Cardiac fibroblast (primary cell): ENCODE results near the gene CARMIL1.

Experiments
- DNase-seq, 2 donors: peaks; one replicate each; pipeline versions ENCODE4 v3.0.0 to v3.0.0-alpha.2; 2010; ENCODE audit warnings: low read depth in 2 of 2
- H3K4me3 ChIP-seq, 2 donors: replicated peaks in 1 of 2; 1 replicate in 1 of 2; 2 replicates in 1 of 2; pipeline ENCODE4 v1.5.1; 2011; ENCODE audit warnings: low read depth in 2 of 2, low read length in 2 of 2, mild to moderate bottlenecking in 2 of 2, moderate library complexity in 1 of 2
- TF ChIP-seq, protein P1 (sequence below): IDR thresholded peaks from one replicate; pipeline ENCODE4 v1.5.1; 2011; ENCODE audit warnings: low read depth, mild to moderate bottlenecking, low read length, inconsistent platforms

Gene CARMIL1

DNA sequence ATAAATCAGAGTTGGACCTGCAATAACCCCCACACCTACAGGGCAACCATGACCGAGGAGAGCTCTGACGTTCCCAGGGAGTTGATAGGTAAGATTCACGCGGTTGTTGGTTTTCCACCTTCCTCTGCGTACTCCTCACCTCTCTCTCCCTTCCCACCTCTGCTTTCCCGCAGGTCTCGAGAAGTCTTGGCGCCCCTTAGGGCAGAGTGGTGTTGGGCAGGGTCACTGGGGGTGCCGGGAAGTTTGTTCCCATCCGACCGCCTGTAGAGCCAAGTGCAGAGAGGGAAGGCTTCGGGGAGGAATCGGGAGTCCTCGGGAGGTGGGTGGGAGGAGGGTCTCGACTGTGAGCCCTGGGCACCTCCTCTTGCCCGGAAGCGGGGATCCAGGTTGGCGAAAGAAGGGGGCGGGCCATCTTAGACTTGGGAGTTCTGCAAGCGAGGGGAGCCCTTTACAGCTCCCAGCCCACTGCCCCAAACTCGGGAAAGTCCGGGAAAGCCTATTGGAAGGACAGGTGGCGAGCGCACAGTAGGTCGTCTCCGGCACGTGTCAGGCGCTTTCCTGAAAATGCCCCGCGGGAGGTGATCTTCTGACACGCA is 672 bp downstream of the CARMIL1 start:
- TF ChIP-seq, protein P1, sequence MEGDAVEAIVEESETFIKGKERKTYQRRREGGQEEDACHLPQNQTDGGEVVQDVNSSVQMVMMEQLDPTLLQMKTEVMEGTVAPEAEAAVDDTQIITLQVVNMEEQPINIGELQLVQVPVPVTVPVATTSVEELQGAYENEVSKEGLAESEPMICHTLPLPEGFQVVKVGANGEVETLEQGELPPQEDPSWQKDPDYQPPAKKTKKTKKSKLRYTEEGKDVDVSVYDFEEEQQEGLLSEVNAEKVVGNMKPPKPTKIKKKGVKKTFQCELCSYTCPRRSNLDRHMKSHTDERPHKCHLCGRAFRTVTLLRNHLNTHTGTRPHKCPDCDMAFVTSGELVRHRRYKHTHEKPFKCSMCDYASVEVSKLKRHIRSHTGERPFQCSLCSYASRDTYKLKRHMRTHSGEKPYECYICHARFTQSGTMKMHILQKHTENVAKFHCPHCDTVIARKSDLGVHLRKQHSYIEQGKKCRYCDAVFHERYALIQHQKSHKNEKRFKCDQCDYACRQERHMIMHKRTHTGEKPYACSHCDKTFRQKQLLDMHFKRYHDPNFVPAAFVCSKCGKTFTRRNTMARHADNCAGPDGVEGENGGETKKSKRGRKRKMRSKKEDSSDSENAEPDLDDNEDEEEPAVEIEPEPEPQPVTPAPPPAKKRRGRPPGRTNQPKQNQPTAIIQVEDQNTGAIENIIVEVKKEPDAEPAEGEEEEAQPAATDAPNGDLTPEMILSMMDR = no peak
- DNase-seq = no peak
- peak overlapping the region; percentile 78 to 91 for H3K4me3 ChIP-seq

DNA sequence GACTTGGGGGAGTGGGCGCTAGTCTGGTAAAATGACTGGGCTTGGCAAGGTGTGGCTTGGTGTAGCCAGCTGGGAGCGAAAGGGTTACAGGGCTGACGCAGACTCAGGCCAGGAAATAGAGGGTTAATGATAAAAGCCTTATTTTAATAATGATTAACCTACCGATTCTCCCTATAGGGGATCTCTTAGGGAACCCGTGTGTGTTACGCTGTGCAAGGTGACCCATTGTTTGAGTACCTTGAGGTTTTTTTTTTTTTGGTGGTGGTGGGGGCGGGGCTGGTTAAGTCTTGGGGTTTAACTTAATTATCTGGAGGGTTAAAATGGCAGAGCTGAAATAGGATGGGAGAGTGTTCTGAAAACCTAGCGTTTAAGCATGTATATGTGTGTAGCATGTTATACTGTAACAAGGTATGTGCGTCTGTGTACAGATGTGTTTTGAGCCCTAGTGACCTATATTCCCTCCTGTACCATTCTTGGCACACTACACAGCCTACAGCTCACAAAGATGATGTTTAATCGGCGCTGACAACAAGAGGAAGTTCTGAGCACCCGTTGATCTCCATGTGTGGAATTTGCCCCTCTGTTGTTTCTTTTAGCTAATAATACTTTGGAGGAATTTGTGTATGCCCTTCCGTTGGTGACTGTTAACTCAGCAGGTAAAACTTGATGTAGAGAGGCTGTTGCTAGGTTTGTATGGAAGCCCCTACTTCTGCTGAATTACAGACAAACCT is 1.3 kb downstream of the CARMIL1 start:
- TF ChIP-seq, protein P1 = no peak
- DNase-seq = peak; percentile 31 to 55
- peak overlapping the region; percentile 78 to 91 for H3K4me3 ChIP-seq

DNA sequence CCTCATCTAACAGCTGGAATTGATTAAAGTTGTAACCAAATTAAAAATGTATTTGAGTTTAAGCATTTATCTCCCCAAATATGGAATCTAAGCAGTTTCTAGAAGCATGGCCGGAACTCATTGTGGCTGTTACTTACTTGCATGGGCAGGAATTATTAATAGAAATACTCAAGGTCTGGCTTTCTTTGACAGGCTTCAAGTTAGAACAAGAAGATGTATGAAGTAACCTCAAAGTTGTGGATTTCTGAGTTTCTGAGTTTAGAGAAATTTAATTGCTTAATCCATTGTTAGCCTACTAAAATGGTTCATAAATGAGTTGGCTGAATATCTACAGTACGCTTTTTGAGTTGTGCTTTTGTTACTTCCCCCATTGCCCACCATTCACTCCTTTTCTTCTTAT is 7.7 kb downstream of the CARMIL1 start:
- TF ChIP-seq, protein P1 = no peak

DNA sequence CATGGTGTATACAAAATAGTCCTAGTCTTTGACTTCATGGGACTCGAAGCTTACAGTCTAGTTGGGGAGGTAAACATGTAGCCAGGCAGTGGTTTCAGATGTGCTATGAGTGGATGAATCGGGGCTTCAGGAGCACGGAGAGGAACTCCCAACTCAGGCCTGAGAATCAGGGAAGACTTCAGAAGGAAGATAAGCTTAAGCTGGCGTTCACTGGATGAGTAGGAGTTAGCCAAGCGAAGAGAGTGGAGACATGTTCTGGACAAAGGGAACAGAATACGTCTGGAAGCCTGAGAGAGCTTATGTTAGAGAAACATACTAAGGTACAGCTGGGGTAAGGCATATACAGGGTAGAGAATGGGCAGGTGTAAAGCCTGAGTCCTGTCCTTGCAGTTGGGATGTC is 8.8 kb downstream of the CARMIL1 start:
- TF ChIP-seq, protein P1 = no peak

More for the DNA sequence above, 7.7 kb downstream of the CARMIL1 start:
- no peak for DNase-seq
- no peak overlapping the region for H3K4me3 ChIP-seq

DNA sequence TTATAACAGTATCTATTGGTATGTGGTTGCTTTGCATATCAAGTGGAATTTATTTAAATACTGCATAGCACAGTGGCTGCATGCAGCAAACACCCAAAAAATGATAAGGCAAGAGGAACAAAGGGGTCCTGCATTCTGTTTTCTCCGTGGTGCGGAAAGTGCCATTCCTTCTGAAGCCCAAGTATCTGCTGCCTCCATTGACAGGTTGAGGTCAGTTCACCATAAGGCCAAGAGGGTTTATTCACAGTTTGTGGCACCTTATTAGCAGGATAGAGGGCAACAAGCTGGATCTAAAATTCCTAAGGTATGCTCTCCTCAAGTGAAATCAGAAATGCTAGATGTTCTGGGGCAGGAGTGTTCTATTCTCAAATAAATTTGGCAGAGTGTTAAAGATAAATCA is 9.3 kb downstream of the CARMIL1 start:
- no peak for DNase-seq
- H3K4me3 ChIP-seq = no peak overlapping the region
- TF ChIP-seq, protein P1 = no peak

More for the DNA sequence above, 8.8 kb downstream of the CARMIL1 start:
- no peak overlapping the region for H3K4me3 ChIP-seq
- no peak for DNase-seq

DNA sequence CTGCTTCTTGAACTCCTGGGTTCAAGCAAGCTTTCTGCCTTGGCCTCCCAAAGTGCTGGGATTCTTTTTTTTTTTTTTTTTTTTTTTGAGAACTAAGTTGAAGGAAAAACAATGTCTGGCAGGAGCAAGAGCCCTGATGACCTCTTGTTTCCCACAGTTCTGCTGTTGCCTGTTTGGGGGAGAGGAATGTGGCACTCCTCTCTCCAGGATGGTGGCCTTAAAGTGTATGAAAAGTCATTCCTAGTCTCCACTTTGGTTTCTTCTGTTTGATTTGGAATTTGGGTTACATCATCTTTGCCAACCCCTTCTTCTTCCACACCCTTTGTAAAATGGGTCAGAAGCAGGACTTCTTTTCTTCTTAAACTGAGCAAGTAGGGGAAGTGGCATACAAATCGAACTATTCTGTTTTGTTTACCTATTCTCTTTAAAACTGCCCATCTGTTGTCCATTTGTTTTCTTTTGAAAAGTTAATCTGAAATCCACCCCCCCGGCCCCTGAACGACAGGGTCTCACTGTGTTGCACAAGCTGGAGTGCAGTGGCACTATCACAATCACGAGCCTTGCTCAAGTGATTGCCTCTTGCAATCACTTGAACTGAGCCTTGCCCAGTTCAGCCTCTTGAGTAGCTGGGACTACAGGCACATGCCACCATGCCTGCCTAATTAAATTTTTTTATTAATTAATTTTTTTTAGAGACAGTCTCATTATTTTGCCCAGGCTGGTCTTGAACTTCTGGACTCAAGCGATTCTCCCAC is 11.3 kb downstream of the CARMIL1 start:
- H3K4me3 ChIP-seq = no peak overlapping the region
- TF ChIP-seq, protein P1 = no peak
- DNase-seq = no peak
